HFFc6 (cell line): ENCODE data around the gene MRPS27. TPM values are rescaled to one million over a fixed set of nuclear protein-coding genes. Genes with fewer than 3 reads are reported as not detected.

Experiments
- DNase-seq: peaks from one replicate; pipeline ENCODE4 v3.0.0-alpha.2; 2018
- H3K27ac Mint-ChIP-seq: 2 replicates; pipeline ENCODE4 v1.8.0; 2020; ENCODE audit warnings: mild to moderate bottlenecking, mixed read lengths
- H3K27me3 Mint-ChIP-seq: 2 replicates; pipeline ENCODE4 v1.8.0; 2021; ENCODE audit warnings: mild to moderate bottlenecking, moderate library complexity, mixed read lengths; ENCODE audit not compliant: insufficient read depth
- H3K36me3 Mint-ChIP-seq: 2 replicates; pipeline ENCODE4 v1.8.0; 2021; ENCODE audit warnings: low read depth, mixed read lengths
- H3K4me1 Mint-ChIP-seq: 2 replicates; pipeline ENCODE4 v1.8.0; 2020; ENCODE audit warnings: low read depth, mixed read lengths
- H3K4me3 Mint-ChIP-seq: 2 replicates; pipeline ENCODE4 v1.8.0; 2020; ENCODE audit warnings: mild to moderate bottlenecking, moderate library complexity, mixed read lengths
- H3K9me3 Mint-ChIP-seq: 2 replicates; pipeline ENCODE4 v1.8.0; 2020; ENCODE audit warnings: mild to moderate bottlenecking, mixed read lengths
- total RNA-seq, 6 experiments: library from RNA; stranded (reverse); fragmentation: NEBNext Ultra II Directional; extraction: Animal tissue kit (Norgen Biotek cat#: 25700); gene quantifications; 2 replicates in 1 of 6; 3 replicates in 5 of 6; pipeline ENCODE4 v1.2.3, GENCODE V29; 2021
- TF ChIP-seq, protein P1 (sequence below): fragments of 200-600 bp; sonication (generic); IDR thresholded peaks from 2 replicates; pipeline ENCODE4 v1.5.0; 2021; ENCODE audit warnings: antibody characterized with exemption, mild to moderate bottlenecking

MRPS27 gene
- total RNA-seq, 6 experiments from 2014 or later, result 46.1 to 74.1 (median 57.9) TPM

DNA sequence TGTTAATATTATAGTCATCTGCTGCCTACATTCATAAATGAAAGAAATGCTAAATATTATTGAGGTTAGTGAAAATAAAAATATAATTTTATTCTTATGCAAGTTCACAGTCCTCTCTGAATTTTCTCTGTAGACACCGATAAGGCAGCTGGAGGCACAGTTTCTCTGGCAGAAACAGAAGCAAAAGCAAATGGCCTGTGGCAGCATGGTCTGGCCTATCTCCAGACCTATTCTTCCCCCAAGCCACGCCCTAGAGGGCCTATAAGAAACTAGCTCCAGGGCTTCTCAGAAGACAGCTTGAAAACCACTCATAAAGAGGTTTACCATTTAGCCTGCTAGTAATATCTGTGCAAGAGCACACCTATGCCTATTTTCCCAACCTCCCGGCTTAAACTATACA, 28.4 kb downstream of the MRPS27 start:
- TF ChIP-seq, protein P1, sequence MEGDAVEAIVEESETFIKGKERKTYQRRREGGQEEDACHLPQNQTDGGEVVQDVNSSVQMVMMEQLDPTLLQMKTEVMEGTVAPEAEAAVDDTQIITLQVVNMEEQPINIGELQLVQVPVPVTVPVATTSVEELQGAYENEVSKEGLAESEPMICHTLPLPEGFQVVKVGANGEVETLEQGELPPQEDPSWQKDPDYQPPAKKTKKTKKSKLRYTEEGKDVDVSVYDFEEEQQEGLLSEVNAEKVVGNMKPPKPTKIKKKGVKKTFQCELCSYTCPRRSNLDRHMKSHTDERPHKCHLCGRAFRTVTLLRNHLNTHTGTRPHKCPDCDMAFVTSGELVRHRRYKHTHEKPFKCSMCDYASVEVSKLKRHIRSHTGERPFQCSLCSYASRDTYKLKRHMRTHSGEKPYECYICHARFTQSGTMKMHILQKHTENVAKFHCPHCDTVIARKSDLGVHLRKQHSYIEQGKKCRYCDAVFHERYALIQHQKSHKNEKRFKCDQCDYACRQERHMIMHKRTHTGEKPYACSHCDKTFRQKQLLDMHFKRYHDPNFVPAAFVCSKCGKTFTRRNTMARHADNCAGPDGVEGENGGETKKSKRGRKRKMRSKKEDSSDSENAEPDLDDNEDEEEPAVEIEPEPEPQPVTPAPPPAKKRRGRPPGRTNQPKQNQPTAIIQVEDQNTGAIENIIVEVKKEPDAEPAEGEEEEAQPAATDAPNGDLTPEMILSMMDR, result no peak
- no peaks in the 10 kb centered on the region for H3K27me3 Mint-ChIP-seq
- no peak overlapping the region for H3K27ac Mint-ChIP-seq
- no peak overlapping the region for H3K4me3 Mint-ChIP-seq
- no peaks in the 10 kb centered on the region for H3K9me3 Mint-ChIP-seq
- peaks cover 18% of the 10 kb centered on the region; the same call in 1 of the 2 replicates for H3K4me1 Mint-ChIP-seq
- DNase-seq, result no peak
- peaks cover 31% of the 10 kb centered on the region for H3K36me3 Mint-ChIP-seq

DNA sequence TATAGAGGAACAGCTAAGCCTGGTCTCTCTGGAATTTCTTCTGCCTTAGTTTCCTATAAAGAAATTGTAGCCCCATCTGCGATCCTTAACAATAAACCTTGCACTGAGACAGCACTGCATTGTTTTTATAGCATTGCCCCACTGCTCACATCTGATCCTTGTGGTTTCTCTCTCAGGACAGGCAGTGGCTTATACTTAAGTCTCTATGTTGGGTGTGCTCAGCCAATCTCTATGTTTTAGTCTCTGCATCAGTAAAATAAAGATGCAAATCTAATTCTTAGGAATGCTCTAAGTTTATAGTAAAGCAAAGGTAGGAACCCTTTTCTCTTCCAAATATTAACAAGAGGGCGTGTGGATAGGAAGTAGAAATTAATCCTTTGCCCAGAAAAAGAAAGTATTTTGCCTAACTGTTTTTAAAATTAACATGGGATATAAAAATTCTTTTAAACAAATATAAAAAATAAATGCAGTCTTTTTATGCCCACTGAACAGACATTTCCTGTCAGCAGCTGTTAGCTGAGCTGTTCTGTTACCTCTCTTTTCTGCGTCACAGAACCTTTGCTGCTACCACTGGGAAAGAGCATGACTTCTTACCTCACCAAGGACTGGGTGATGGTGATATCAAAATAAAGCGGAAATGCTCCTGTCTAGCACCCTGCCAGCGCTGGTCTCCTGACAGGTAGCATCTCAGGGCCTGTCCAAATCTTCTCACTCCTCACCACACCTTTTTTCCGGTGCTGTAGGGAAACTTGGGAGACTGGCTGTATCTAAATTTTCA, 29.5 kb downstream of the MRPS27 start:
- Mint-ChIP-seq H3K27ac (no peak overlapping the region), H3K4me1 (peaks cover 10% of the 10 kb centered on the region; the same call in 1 of the 2 replicates), H3K9me3 (no peaks in the 10 kb centered on the region), H3K36me3 (peaks cover 31% of the 10 kb centered on the region), H3K4me3 (no peak overlapping the region), H3K27me3 (no peaks in the 10 kb centered on the region)
- DNase-seq, result no peak
- TF ChIP-seq, protein P1, result no peak

DNA sequence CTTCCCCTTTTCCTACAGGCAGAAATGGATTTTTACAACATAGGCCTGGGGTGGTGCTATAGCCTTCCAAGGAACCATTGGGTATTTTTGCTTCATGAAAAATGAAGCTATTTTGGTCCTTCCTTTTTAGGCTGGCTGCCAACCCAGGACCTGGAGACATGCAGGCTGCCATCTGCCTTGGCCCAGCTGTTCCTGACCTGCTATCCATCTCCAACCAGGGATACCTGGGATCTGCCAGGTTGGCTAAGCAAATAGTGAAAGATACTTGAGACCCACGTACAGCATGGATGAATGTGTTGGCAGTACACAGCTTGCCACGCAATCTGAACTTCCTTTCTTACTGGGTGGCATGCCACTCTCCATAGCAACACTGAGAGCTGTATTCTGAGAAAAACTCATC, 31.1 kb downstream of the MRPS27 start:
- H3K9me3 Mint-ChIP-seq, result no peaks in the 10 kb centered on the region
- peaks cover 33% of the 10 kb centered on the region for H3K36me3 Mint-ChIP-seq
- H3K4me3 Mint-ChIP-seq, result no peak overlapping the region
- no peak overlapping the region for H3K27ac Mint-ChIP-seq
- no peaks in the 10 kb centered on the region for H3K27me3 Mint-ChIP-seq
- TF ChIP-seq, protein P1, result no peak
- DNase-seq, result no peak
- peaks cover 10% of the 10 kb centered on the region for H3K4me1 Mint-ChIP-seq

DNA sequence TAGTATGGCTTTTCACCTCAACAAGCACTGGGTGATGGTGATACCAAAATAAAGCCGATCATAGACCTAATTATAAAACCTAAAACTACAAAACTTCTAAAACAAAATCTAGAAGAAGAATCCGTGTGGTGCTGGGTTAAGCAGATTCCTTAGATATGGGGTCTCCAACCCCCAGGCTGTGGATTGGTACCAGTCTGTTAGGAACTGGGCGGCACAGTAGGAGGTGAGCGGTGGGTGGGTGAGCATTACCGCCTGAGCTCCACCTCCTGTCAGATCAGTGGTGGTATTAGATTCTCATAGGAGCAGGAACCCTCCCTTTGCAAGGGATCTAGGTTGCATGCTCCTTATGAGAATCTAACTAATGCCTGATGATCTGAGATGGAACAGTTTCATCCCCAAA, 33.2 kb downstream of the MRPS27 start:
- Mint-ChIP-seq H3K36me3 (peaks cover 27% of the 10 kb centered on the region), H3K9me3 (no peaks in the 10 kb centered on the region), H3K27ac (no peak overlapping the region), H3K4me3 (no peak overlapping the region), H3K4me1 (peaks cover 32% of the 10 kb centered on the region), H3K27me3 (no peaks in the 10 kb centered on the region)
- TF ChIP-seq, protein P1, result no peak
- DNase-seq, result no peak

DNA sequence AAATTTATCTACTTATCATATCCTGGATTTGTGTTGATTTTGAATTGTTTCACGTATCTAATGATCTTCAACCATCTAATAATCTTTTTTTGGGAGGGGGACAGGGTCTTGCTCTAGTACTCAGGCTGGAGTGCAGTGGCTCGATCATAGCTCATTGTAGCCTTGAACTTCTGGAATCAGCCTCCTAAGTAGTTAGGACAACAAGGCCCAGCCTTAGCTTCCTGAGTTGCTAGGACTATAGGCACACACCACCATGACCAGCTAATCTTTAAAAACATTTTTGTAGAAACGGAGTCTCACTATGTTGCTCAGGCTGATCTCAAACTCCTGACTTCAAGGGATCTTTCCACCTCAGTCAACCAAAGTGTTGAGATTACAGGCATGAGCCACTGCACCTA, 34.6 kb downstream of the MRPS27 start:
- no peaks in the 10 kb centered on the region for H3K9me3 Mint-ChIP-seq
- H3K4me3 Mint-ChIP-seq, result no peak overlapping the region
- H3K27ac Mint-ChIP-seq, result no peak overlapping the region
- no peak for DNase-seq
- H3K4me1 Mint-ChIP-seq, result peaks cover 39% of the 10 kb centered on the region
- peaks cover 27% of the 10 kb centered on the region for H3K36me3 Mint-ChIP-seq
- H3K27me3 Mint-ChIP-seq, result no peaks in the 10 kb centered on the region
- TF ChIP-seq, protein P1, result no peak
